Astrocyte of the spinal cord (primary cell): ENCODE data around the gene ITPR2.

ENCODE experiments used
- DNase-seq: peaks from one replicate; pipeline ENCODE4 v3.0.0; 2011; ENCODE audit warnings: low read depth, low spot score
- H3K4me3 ChIP-seq: 2 replicates; pipeline ENCODE4 v1.5.1; 2011; ENCODE audit warnings: low read depth, mild to moderate bottlenecking, low read length, moderate library complexity
- CTCF ChIP-seq: IDR thresholded peaks from 2 replicates; pipeline ENCODE4 v1.5.1; 2012; ENCODE audit warnings: low read depth, mild to moderate bottlenecking, low read length, inconsistent platforms
- in situ Hi-C: cut with HindIII; loops from 2 replicates; pipeline ENCODE4 v1.10.0; 2017; ENCODE audit warnings: low sequenced_read_pairs

Gene ITPR2

GRCh38 chr12:26489908-26490307, 343.1 kb downstream of the ITPR2 start:
- in situ Hi-C loops, result no loop called here
- H3K4me3 ChIP-seq, result no peak overlapping the region
- TF ChIP-seq CTCF, result no peak
- DNase-seq, result no peak

- in situ Hi-C loops, result no loop called here
- DNase-seq, result no peak
- H3K4me3 ChIP-seq, result no peak overlapping the region
- no peak for TF ChIP-seq CTCF
Observed at GRCh38 chr12:26488351-26488750, 344.6 kb downstream of the ITPR2 start.

GRCh38 chr12:26473291-26473690, 359.7 kb downstream of the ITPR2 start:
- no peak for TF ChIP-seq CTCF

GRCh38 chr12:26471560-26471959, 361.4 kb downstream of the ITPR2 start:
- peak; percentile 20 for TF ChIP-seq CTCF
- peak; percentile 68 for DNase-seq
- no peak overlapping the region for H3K4me3 ChIP-seq
- in situ Hi-C loops, result no loop called here

More at GRCh38 chr12:26473291-26473690, 359.7 kb downstream of the ITPR2 start:
- no peak for DNase-seq
- H3K4me3 ChIP-seq, result no peak overlapping the region
- in situ Hi-C loops, result no loop called here

- in situ Hi-C loops, result no loop called here
- H3K4me3 ChIP-seq, result no peak overlapping the region
- DNase-seq, result no peak
- TF ChIP-seq CTCF, result no peak
Observed at GRCh38 chr12:26469421-26470180, 363.4 kb downstream of the ITPR2 start.

GRCh38 chr12:26467351-26467750, 365.6 kb downstream of the ITPR2 start:
- TF ChIP-seq CTCF, result no peak
- DNase-seq, result no peak
- H3K4me3 ChIP-seq, result no peak overlapping the region
- in situ Hi-C loops, result no loop called here
